ENCODE results near the gene SEMA3C.

The SEMA3C gene

GRCh38 chr7:80722616-80723195, 196.1 kb downstream of the SEMA3C start:
- H3K9me3 Mint-ChIP-seq: no peaks in the 10 kb centered on the region
- ATAC-seq: no peak
- no peak overlapping the region for H3K27ac Mint-ChIP-seq
- H3K36me3 Mint-ChIP-seq: no peaks in the 10 kb centered on the region
- H3K27me3 Mint-ChIP-seq: no peaks in the 10 kb centered on the region
- H3K4me1 Mint-ChIP-seq: no peaks in the 10 kb centered on the region
- no peak overlapping the region for H3K4me3 Mint-ChIP-seq

GRCh38 chr7:80721883-80722615, 196.8 kb downstream of the SEMA3C start:
- Mint-ChIP-seq H3K9me3 (no peaks in the 10 kb centered on the region), H3K27me3 (no peaks in the 10 kb centered on the region), H3K36me3 (no peaks in the 10 kb centered on the region), H3K4me3 (no peak overlapping the region), H3K4me1 (no peaks in the 10 kb centered on the region), H3K27ac (no peak overlapping the region)
- ATAC-seq: no peak

GRCh38 chr7:80720146-80720545, 198.7 kb downstream of the SEMA3C start:
- ATAC-seq: no peak
- H3K27ac Mint-ChIP-seq: no peak overlapping the region

GRCh38 chr7:80719261-80719660, 199.6 kb downstream of the SEMA3C start:
- H3K27me3 Mint-ChIP-seq: no peaks in the 10 kb centered on the region
- no peaks in the 10 kb centered on the region for H3K9me3 Mint-ChIP-seq
- no peak overlapping the region for H3K4me3 Mint-ChIP-seq
- H3K4me1 Mint-ChIP-seq: no peaks in the 10 kb centered on the region
- no peak for ATAC-seq
- no peak overlapping the region for H3K27ac Mint-ChIP-seq
- no peaks in the 10 kb centered on the region for H3K36me3 Mint-ChIP-seq

More at GRCh38 chr7:80720146-80720545, 198.7 kb downstream of the SEMA3C start:
- Mint-ChIP-seq H3K4me1 (no peaks in the 10 kb centered on the region), H3K36me3 (no peaks in the 10 kb centered on the region), H3K9me3 (no peaks in the 10 kb centered on the region), H3K27me3 (no peaks in the 10 kb centered on the region), H3K4me3 (no peak overlapping the region)

- Mint-ChIP-seq H3K9me3 (no peaks in the 10 kb centered on the region), H3K27ac (no peak overlapping the region), H3K36me3 (no peaks in the 10 kb centered on the region), H3K4me1 (no peaks in the 10 kb centered on the region), H3K27me3 (no peaks in the 10 kb centered on the region), H3K4me3 (no peak overlapping the region)
- ATAC-seq: no peak
These were observed 207.3 kb downstream of the SEMA3C start for GRCh38 chr7:80711531-80711930.

GRCh38 chr7:80708123-80708522, 210.7 kb downstream of the SEMA3C start:
- no peaks in the 10 kb centered on the region for H3K36me3 Mint-ChIP-seq
- no peaks in the 10 kb centered on the region for H3K4me1 Mint-ChIP-seq
- H3K9me3 Mint-ChIP-seq: no peaks in the 10 kb centered on the region
- H3K27ac Mint-ChIP-seq: no peak overlapping the region
- H3K27me3 Mint-ChIP-seq: no peaks in the 10 kb centered on the region
- no peak overlapping the region for H3K4me3 Mint-ChIP-seq
- no peak for ATAC-seq

GRCh38 chr7:80707318-80707717, 211.5 kb downstream of the SEMA3C start:
- no peaks in the 10 kb centered on the region for H3K4me1 Mint-ChIP-seq
- no peaks in the 10 kb centered on the region for H3K36me3 Mint-ChIP-seq
- no peak overlapping the region for H3K4me3 Mint-ChIP-seq
- H3K27ac Mint-ChIP-seq: no peak overlapping the region
- H3K9me3 Mint-ChIP-seq: no peaks in the 10 kb centered on the region
- no peaks in the 10 kb centered on the region for H3K27me3 Mint-ChIP-seq
- no peak for ATAC-seq

GRCh38 chr7:80705130-80705781, 213.6 kb downstream of the SEMA3C start:
- ATAC-seq: no peak
- H3K27me3 Mint-ChIP-seq: no peaks in the 10 kb centered on the region
- no peaks in the 10 kb centered on the region for H3K36me3 Mint-ChIP-seq
- no peak overlapping the region for H3K4me3 Mint-ChIP-seq
- H3K4me1 Mint-ChIP-seq: no peaks in the 10 kb centered on the region
- H3K9me3 Mint-ChIP-seq: no peaks in the 10 kb centered on the region
- no peak overlapping the region for H3K27ac Mint-ChIP-seq

GRCh38 chr7:80703272-80703671, 215.6 kb downstream of the SEMA3C start:
- H3K9me3 Mint-ChIP-seq: no peaks in the 10 kb centered on the region
- H3K4me3 Mint-ChIP-seq: no peak overlapping the region
- no peaks in the 10 kb centered on the region for H3K36me3 Mint-ChIP-seq

GRCh38 chr7:80699721-80700256, 219.1 kb downstream of the SEMA3C start:
- H3K27me3 Mint-ChIP-seq: no peaks in the 10 kb centered on the region
- H3K36me3 Mint-ChIP-seq: no peaks in the 10 kb centered on the region
- no peaks in the 10 kb centered on the region for H3K4me1 Mint-ChIP-seq
- H3K27ac Mint-ChIP-seq: no peak overlapping the region
- H3K4me3 Mint-ChIP-seq: no peak overlapping the region
- no peaks in the 10 kb centered on the region for H3K9me3 Mint-ChIP-seq
- no peak for ATAC-seq

More at GRCh38 chr7:80703272-80703671, 215.6 kb downstream of the SEMA3C start:
- Mint-ChIP-seq H3K4me1 (no peaks in the 10 kb centered on the region), H3K27me3 (no peaks in the 10 kb centered on the region), H3K27ac (no peak overlapping the region)
- no peak for ATAC-seq

- no peaks in the 10 kb centered on the region for H3K36me3 Mint-ChIP-seq
- no peak overlapping the region for H3K27ac Mint-ChIP-seq
- no peaks in the 10 kb centered on the region for H3K4me1 Mint-ChIP-seq
- no peaks in the 10 kb centered on the region for H3K27me3 Mint-ChIP-seq
- H3K9me3 Mint-ChIP-seq: no peaks in the 10 kb centered on the region
- ATAC-seq: no peak
- H3K4me3 Mint-ChIP-seq: no peak overlapping the region
These were observed 219.7 kb downstream of the SEMA3C start for GRCh38 chr7:80699045-80699638.

Measured in stimulated activated memory B cell treated with anti-CD40 and anti-IgM and Interleukin-4, amounts not matched to agents 10 μg/mL and 1 μg/mL and 100 μg/mL, for 72 hours (primary cell).